WTC11 (cell line): ENCODE data around the gene NEDD9. TPM values are rescaled to one million over a fixed set of nuclear protein-coding genes. Genes with fewer than 3 reads are reported as not detected.

ENCODE experiments used
- ATF1 ChIP-seq: sonication (generic); formaldehyde crosslinking; IDR thresholded peaks from 2 replicates; pipeline ENCODE4 v1.8.1; 2023; ENCODE audit warnings: mild to moderate bottlenecking, moderate library complexity, missing genetic modification reagents
- ATF3 ChIP-seq: sonication (generic); formaldehyde crosslinking; conservative IDR thresholded peaks from 2 replicates; pipeline ENCODE4 v1.8.1; 2022; ENCODE audit warnings: mild to moderate bottlenecking, missing genetic modification reagents
- CBFB ChIP-seq: sonication (generic); formaldehyde crosslinking; IDR thresholded peaks from 2 replicates; pipeline ENCODE4 v1.8.1; 2022; ENCODE audit warnings: mild to moderate bottlenecking, low read depth, missing genetic modification reagents
- ESRRA ChIP-seq: sonication (generic); formaldehyde crosslinking; IDR thresholded peaks from 2 replicates; pipeline ENCODE4 v1.8.1; 2022; ENCODE audit warnings: mild to moderate bottlenecking, missing genetic modification reagents, borderline replicate concordance
- ETV6 ChIP-seq: sonication (generic); formaldehyde crosslinking; IDR thresholded peaks from 2 replicates; pipeline ENCODE4 v1.8.1; 2022; ENCODE audit warnings: mild to moderate bottlenecking, missing genetic modification reagents
- FOXJ3 ChIP-seq: sonication (generic); formaldehyde crosslinking; IDR thresholded peaks from 2 replicates; pipeline ENCODE4 v1.9.0; 2021; ENCODE audit warnings: missing genetic modification reagents, mild to moderate bottlenecking, borderline replicate concordance
- FOXK1 ChIP-seq: sonication (generic); formaldehyde crosslinking; IDR thresholded peaks from 2 replicates; pipeline ENCODE4 v1.8.0; 2022; ENCODE audit warnings: mild to moderate bottlenecking, moderate library complexity, missing genetic modification reagents
- FOXP4 ChIP-seq: sonication (generic); formaldehyde crosslinking; IDR thresholded peaks from 2 replicates; pipeline ENCODE4 v1.8.0; 2022; ENCODE audit warnings: mild to moderate bottlenecking, missing genetic modification reagents
- GTF2I ChIP-seq: fragments of 250-450 bp; sonication (Bioruptor Pico); conservative IDR thresholded peaks from 2 replicates; pipeline ENCODE4 v1.4.0; 2021; ENCODE audit warnings: mild to moderate bottlenecking
- HMGXB4 ChIP-seq: sonication (generic); formaldehyde crosslinking; IDR thresholded peaks from 2 replicates; pipeline ENCODE4 v1.8.1; 2023; ENCODE audit warnings: mild to moderate bottlenecking, moderate library complexity, missing genetic modification reagents
- KAT7 ChIP-seq: sonication (generic); formaldehyde crosslinking; IDR thresholded peaks from 2 replicates; pipeline ENCODE4 v1.8.1; 2023; ENCODE audit warnings: missing genetic modification reagents, mild to moderate bottlenecking, borderline replicate concordance
- NFYB ChIP-seq: sonication (generic); formaldehyde crosslinking; conservative IDR thresholded peaks from 2 replicates; pipeline ENCODE4 v1.8.0; 2022; ENCODE audit warnings: low read depth, missing genetic modification reagents
- PRRX2 ChIP-seq: fragments of 250-450 bp; sonication (Bioruptor Pico); IDR thresholded peaks from 2 replicates; pipeline ENCODE4 v1.8.0; 2021; ENCODE audit warnings: mild to moderate bottlenecking
- RELA ChIP-seq: sonication (generic); formaldehyde crosslinking; IDR thresholded peaks from 2 replicates; pipeline ENCODE4 v1.8.1; 2022; ENCODE audit warnings: missing genetic modification reagents, mild to moderate bottlenecking, borderline replicate concordance
- RORB ChIP-seq: fragments of 250-450 bp; sonication (Bioruptor Pico); IDR thresholded peaks from 2 replicates; pipeline ENCODE4 v1.9.0; 2021; ENCODE audit warnings: mild to moderate bottlenecking
- SMAD3 ChIP-seq: sonication (generic); formaldehyde crosslinking; IDR thresholded peaks from 2 replicates; pipeline ENCODE4 v1.8.0; 2022; ENCODE audit warnings: missing genetic modification reagents, mild to moderate bottlenecking, borderline replicate concordance
- USF1 ChIP-seq: sonication (generic); formaldehyde crosslinking; IDR thresholded peaks from 2 replicates; pipeline ENCODE4 v1.8.0; 2022; ENCODE audit warnings: mild to moderate bottlenecking, missing genetic modification reagents
- ZMAT4 ChIP-seq: fragments of 250-450 bp; sonication (Bioruptor Pico); IDR thresholded peaks from 2 replicates; pipeline ENCODE4 v1.9.0; 2021; ENCODE audit warnings: mild to moderate bottlenecking
- ZNF219 ChIP-seq: sonication (generic); formaldehyde crosslinking; IDR thresholded peaks from 2 replicates; pipeline ENCODE4 v1.8.0; 2023; ENCODE audit warnings: missing genetic modification reagents, mild to moderate bottlenecking, borderline replicate concordance
- ZNF232 ChIP-seq: sonication (generic); formaldehyde crosslinking; IDR thresholded peaks from 2 replicates; pipeline ENCODE4 v1.8.0; 2022; ENCODE audit warnings: mild to moderate bottlenecking, missing genetic modification reagents
- ZNF263 ChIP-seq: sonication (generic); formaldehyde crosslinking; IDR thresholded peaks from 2 replicates; pipeline ENCODE4 v1.8.1; 2022; ENCODE audit warnings: low read depth, mild to moderate bottlenecking, moderate library complexity, missing genetic modification reagents
- ZNF317 ChIP-seq: sonication (generic); formaldehyde crosslinking; IDR thresholded peaks from 2 replicates; pipeline ENCODE4 v1.8.1; 2023; ENCODE audit warnings: low read depth, mild to moderate bottlenecking, moderate library complexity, missing genetic modification reagents, borderline replicate concordance
- ZNF396 ChIP-seq: fragments of 250-450 bp; sonication (Bioruptor Pico); IDR thresholded peaks from 2 replicates; pipeline ENCODE4 v1.8.0; 2021; ENCODE audit warnings: mild to moderate bottlenecking, moderate library complexity, borderline replicate concordance
- total RNA-seq: library from RNA; stranded (reverse); gene quantifications from 3 replicates; pipeline ENCODE4 v1.2.3, GENCODE V29; 2021
- TF ChIP-seq, protein P1 (sequence below): sonication (generic); formaldehyde crosslinking; IDR thresholded peaks from 2 replicates; pipeline ENCODE4 v1.8.1; 2022; ENCODE audit warnings: mild to moderate bottlenecking, missing genetic modification reagents, moderate library complexity, borderline replicate concordance
- TF ChIP-seq, protein P2 (sequence below): fragments of 250-450 bp; sonication (Bioruptor Pico); IDR thresholded peaks from 2 replicates; pipeline ENCODE4 v2.1.2; 2022; ENCODE audit warnings: mild to moderate bottlenecking, moderate library complexity
- TF ChIP-seq, protein P3 (sequence below): sonication (generic); formaldehyde crosslinking; IDR thresholded peaks from 2 replicates; pipeline ENCODE4 v1.8.1; 2022; ENCODE audit warnings: mild to moderate bottlenecking, moderate library complexity, missing genetic modification reagents

Gene NEDD9
- total RNA-seq, 1 experiment from 2014 or later = 9.8 TPM

GRCh38 chr6:11232193-11232769 lies at the start of gene NEDD9 (continued):
- TF ChIP-seq NFYB (CRISPR knock-in tag) (no peak), CBFB (CRISPR knock-in tag) (no peak), ETV6 (CRISPR knock-in tag) (no peak), KAT7 (CRISPR knock-in tag) (no peak), SMAD3 (peak; percentile 46; the same call in 1 of the 2 replicates), FOXP4 (no peak), GTF2I (CRISPR knock-in tag) (no peak), FOXK1 (CRISPR knock-in tag) (peak; percentile 52; the same call in 1 of the 2 replicates), RORB (no peak), USF1 (CRISPR knock-in tag) (no peak), ZMAT4 (CRISPR knock-in tag) (no peak), ZNF396 (no peak), ZNF219 (CRISPR knock-in tag) (no peak), FOXJ3 (CRISPR knock-in tag) (no peak), HMGXB4 (CRISPR knock-in tag) (no peak), ESRRA (CRISPR knock-in tag) (no peak), ZNF263 (CRISPR knock-in tag) (no peak), RELA (CRISPR knock-in tag) (no peak), ZNF317 (CRISPR knock-in tag) (no peak), ZNF232 (CRISPR knock-in tag) (peak; percentile 41; the same call in 1 of the 2 replicates), PRRX2 (CRISPR knock-in tag) (no peak), ATF1 (CRISPR knock-in tag) (no peak), ATF3 (CRISPR knock-in tag) (no peak)
- TF ChIP-seq, protein P1, sequence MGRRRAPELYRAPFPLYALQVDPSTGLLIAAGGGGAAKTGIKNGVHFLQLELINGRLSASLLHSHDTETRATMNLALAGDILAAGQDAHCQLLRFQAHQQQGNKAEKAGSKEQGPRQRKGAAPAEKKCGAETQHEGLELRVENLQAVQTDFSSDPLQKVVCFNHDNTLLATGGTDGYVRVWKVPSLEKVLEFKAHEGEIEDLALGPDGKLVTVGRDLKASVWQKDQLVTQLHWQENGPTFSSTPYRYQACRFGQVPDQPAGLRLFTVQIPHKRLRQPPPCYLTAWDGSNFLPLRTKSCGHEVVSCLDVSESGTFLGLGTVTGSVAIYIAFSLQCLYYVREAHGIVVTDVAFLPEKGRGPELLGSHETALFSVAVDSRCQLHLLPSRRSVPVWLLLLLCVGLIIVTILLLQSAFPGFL (CRISPR knock-in tag) = no peak
- TF ChIP-seq, protein P2, sequence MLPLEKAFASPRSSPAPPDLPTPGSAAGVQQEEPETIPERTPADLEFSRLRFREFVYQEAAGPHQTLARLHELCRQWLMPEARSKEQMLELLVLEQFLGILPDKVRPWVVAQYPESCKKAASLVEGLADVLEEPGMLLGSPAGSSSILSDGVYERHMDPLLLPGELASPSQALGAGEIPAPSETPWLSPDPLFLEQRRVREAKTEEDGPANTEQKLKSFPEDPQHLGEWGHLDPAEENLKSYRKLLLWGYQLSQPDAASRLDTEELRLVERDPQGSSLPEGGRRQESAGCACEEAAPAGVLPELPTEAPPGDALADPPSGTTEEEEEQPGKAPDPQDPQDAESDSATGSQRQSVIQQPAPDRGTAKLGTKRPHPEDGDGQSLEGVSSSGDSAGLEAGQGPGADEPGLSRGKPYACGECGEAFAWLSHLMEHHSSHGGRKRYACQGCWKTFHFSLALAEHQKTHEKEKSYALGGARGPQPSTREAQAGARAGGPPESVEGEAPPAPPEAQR = no peak
- TF ChIP-seq, protein P3, sequence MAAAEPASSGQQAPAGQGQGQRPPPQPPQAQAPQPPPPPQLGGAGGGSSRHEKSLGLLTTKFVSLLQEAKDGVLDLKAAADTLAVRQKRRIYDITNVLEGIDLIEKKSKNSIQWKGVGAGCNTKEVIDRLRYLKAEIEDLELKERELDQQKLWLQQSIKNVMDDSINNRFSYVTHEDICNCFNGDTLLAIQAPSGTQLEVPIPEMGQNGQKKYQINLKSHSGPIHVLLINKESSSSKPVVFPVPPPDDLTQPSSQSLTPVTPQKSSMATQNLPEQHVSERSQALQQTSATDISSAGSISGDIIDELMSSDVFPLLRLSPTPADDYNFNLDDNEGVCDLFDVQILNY (CRISPR knock-in tag) = no peak
